ENCODE measurements around the gene COG1.
A peak's percentile ranks its signal among the peaks of the same experiment; 100 is the strongest.

The COG1 gene

GRCh38 chr17:73201215-73202069 is 8.6 kb downstream of the COG1 start:
- DNase-seq = no peak

- no peak for DNase-seq
Observed at GRCh38 chr17:73203135-73203787, 10.4 kb downstream of the COG1 start.

- DNase-seq = no peak
Observed at GRCh38 chr17:73203788-73204479, 11.1 kb downstream of the COG1 start.

GRCh38 chr17:73205459-73205961 is 12.7 kb downstream of the COG1 start:
- DNase-seq = peak; percentile 96

GRCh38 chr17:73208139-73208827 is 15.4 kb downstream of the COG1 start:
- DNase-seq = no peak

- no peak for DNase-seq
Observed at GRCh38 chr17:73209436-73209835, 16.6 kb downstream of the COG1 start.

GRCh38 chr17:73210002-73210678 is 17.3 kb downstream of the COG1 start:
- no peak for DNase-seq

GRCh38 chr17:73211745-73212144 is 18.9 kb downstream of the COG1 start:
- DNase-seq = no peak

- DNase-seq = no peak
Observed at GRCh38 chr17:73214008-73214407, 21.2 kb downstream of the COG1 start.

GRCh38 chr17:73214851-73215250 is 22.0 kb downstream of the COG1 start:
- DNase-seq = no peak

GRCh38 chr17:73215447-73215846 is 22.6 kb downstream of the COG1 start:
- DNase-seq = peak; percentile 13

GRCh38 chr17:73223626-73224230 is 30.9 kb downstream of the COG1 start:
- DNase-seq = no peak

- no peak for DNase-seq
Observed at GRCh38 chr17:73224237-73224636, 31.4 kb downstream of the COG1 start.

- no peak for DNase-seq
Observed at GRCh38 chr17:73224663-73225305, 31.9 kb downstream of the COG1 start.

- no peak for DNase-seq
Observed at GRCh38 chr17:73226556-73227172, 33.8 kb downstream of the COG1 start.

- DNase-seq = no peak
Observed at GRCh38 chr17:73227379-73227778, 34.5 kb downstream of the COG1 start.

- no peak for DNase-seq
Observed at GRCh38 chr17:73227944-73228343, 35.1 kb downstream of the COG1 start.

- no peak for DNase-seq
Observed at GRCh38 chr17:73228748-73229236, 35.9 kb downstream of the COG1 start.

- DNase-seq = no peak
Observed at GRCh38 chr17:73230088-73230487, 37.2 kb downstream of the COG1 start.

- no peak for DNase-seq
Observed at GRCh38 chr17:73231395-73231794, 38.5 kb downstream of the COG1 start.
